DOHH2 (cell line): ENCODE results near the gene SNTA1.
A peak's percentile ranks its signal among the peaks of the same experiment; 100 is the strongest.
"Not testable (repeated sequence)": the region's sequence is repeated elsewhere in the genome, so short reads cannot be mapped to it uniquely, and the experiment has no call there.

Experiments used
- H3F3A ChIP-seq: fragments of 200-600 bp; sonication (generic), shearing (Covaris generic); 2 replicates; pipeline ENCODE4 v1.6.0; 2016; ENCODE audit warnings: antibody characterized with exemption, mild to moderate bottlenecking; ENCODE audit not compliant: control insufficient read depth, insufficient read depth
- H3K27ac ChIP-seq: fragments of 200-600 bp; sonication (generic); 2 replicates; pipeline ENCODE4 v1.5.1; 2014; ENCODE audit warnings: low read depth, mild to moderate bottlenecking, low read length, moderate library complexity
- H3K27me3 ChIP-seq: fragments of 200-600 bp; sonication (generic); 2 replicates; pipeline ENCODE4 v1.6.1; 2014; ENCODE audit warnings: mild to moderate bottlenecking, low read length, mixed read lengths; ENCODE audit not compliant: control insufficient read depth
- H3K36me3 ChIP-seq: fragments of 200-600 bp; sonication (generic); 2 replicates; pipeline ENCODE4 v1.6.1; 2014; ENCODE audit warnings: mild to moderate bottlenecking, low read length, moderate library complexity, mixed read lengths; ENCODE audit not compliant: control insufficient read depth
- H3K4me1 ChIP-seq: fragments of 200-600 bp; sonication (generic); 2 replicates; pipeline ENCODE4 v1.6.1; 2014; ENCODE audit warnings: mild to moderate bottlenecking, low read length, mixed read lengths; ENCODE audit not compliant: control insufficient read depth
- H3K4me2 ChIP-seq: fragments of 200-600 bp; sonication (generic); 2 replicates; pipeline ENCODE4 v1.6.0; 2014; ENCODE audit warnings: mild to moderate bottlenecking, low read length, moderate library complexity
- H3K4me3 ChIP-seq: fragments of 200-600 bp; sonication (generic); 2 replicates; pipeline ENCODE4 v1.5.1; 2014; ENCODE audit warnings: mild to moderate bottlenecking, low read length, mixed read lengths
- H3K79me2 ChIP-seq: fragments of 200-600 bp; sonication (generic); 2 replicates; pipeline ENCODE4 v1.6.1; 2014; ENCODE audit warnings: mild to moderate bottlenecking, low read length, mixed read lengths; ENCODE audit not compliant: control insufficient read depth
- H3K9me2 ChIP-seq: fragments of 200-600 bp; sonication (generic); replicated peaks from 2 replicates; pipeline ENCODE4 v1.6.1; 2014; ENCODE audit warnings: mild to moderate bottlenecking, low read length, mixed read lengths; ENCODE audit not compliant: control insufficient read depth
- H3K9me3 ChIP-seq: fragments of 200-600 bp; sonication (generic); 2 replicates; pipeline ENCODE4 v1.6.1; 2014; ENCODE audit warnings: antibody characterized with exemption, low read length, mixed read lengths; ENCODE audit not compliant: control insufficient read depth, insufficient read depth
- H4K20me1 ChIP-seq: fragments of 200-600 bp; sonication (generic); 2 replicates; pipeline ENCODE4 v1.6.0; 2014; ENCODE audit warnings: low read depth, mild to moderate bottlenecking, antibody characterized with exemption, low read length, moderate library complexity; ENCODE audit not compliant: control insufficient read depth, insufficient read depth
- EZH2phosphoT487 ChIP-seq: fragments of 200-600 bp; sonication (generic); IDR thresholded peaks from 2 replicates; pipeline ENCODE4 v1.6.1; 2017; ENCODE audit warnings: borderline replicate concordance, mild to moderate bottlenecking, antibody characterized with exemption, low read length, moderate library complexity, mixed read lengths
- TF ChIP-seq, protein P1 (sequence below): fragments of 200-600 bp; sonication (generic); IDR thresholded peaks from one replicate; pipeline ENCODE4 v1.5.1; 2014; ENCODE audit warnings: antibody characterized with exemption, mild to moderate bottlenecking, low read depth, low read length; ENCODE audit not compliant: poor library complexity, severe bottlenecking

The SNTA1 gene

DNA sequence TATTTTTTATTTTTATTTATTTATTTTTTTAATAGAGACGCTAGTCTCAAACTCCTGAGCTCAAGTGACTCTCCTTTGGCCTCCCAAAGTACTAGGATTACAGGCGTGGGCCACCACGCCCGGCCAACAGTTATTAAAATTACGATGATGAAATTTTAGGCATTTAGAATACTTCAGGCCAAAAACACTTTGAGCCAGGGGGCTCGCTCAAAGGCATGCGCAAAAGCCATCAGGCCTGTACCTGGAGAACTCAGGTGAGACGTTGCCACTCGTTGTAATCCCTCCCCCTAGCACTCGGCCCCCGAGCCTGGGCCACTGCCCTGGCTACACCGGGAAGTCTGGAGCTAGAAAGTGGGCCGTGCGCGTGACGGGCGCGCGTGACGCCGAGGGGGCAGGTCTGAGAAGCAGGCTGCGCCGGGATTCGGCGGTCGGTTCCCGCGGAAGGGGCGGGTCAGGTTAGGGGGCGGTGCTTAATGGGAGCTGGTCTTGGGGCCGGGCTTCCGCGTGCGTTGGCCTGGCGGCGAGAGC, 46.0 kb upstream of the SNTA1 start:
- TF ChIP-seq EZH2phosphoT487: no peak
- TF ChIP-seq, protein P1, sequence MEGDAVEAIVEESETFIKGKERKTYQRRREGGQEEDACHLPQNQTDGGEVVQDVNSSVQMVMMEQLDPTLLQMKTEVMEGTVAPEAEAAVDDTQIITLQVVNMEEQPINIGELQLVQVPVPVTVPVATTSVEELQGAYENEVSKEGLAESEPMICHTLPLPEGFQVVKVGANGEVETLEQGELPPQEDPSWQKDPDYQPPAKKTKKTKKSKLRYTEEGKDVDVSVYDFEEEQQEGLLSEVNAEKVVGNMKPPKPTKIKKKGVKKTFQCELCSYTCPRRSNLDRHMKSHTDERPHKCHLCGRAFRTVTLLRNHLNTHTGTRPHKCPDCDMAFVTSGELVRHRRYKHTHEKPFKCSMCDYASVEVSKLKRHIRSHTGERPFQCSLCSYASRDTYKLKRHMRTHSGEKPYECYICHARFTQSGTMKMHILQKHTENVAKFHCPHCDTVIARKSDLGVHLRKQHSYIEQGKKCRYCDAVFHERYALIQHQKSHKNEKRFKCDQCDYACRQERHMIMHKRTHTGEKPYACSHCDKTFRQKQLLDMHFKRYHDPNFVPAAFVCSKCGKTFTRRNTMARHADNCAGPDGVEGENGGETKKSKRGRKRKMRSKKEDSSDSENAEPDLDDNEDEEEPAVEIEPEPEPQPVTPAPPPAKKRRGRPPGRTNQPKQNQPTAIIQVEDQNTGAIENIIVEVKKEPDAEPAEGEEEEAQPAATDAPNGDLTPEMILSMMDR: no peak
- Histone ChIP-seq H3K9me3 (no peaks in the 10 kb centered on the region), H3F3A (no peaks in the 10 kb centered on the region; the same call in 1 of the 2 replicates), H3K4me3 (peak overlapping the region; percentile 72), H3K36me3 (no peaks in the 10 kb centered on the region), H4K20me1 (0 out of 2 replicates have a peak, but pooled peaks cover 3% of the 10 kb centered on the region), H3K4me1 (peaks cover 14% of the 10 kb centered on the region), H3K27ac (peak overlapping the region; percentile 16; the same call in 1 of the 2 replicates), H3K27me3 (no peaks in the 10 kb centered on the region), H3K79me2 (peaks cover 22% of the 10 kb centered on the region), H3K4me2 (peak overlapping the region; percentile 67), H3K9me2 (no peaks in the 10 kb centered on the region)

DNA sequence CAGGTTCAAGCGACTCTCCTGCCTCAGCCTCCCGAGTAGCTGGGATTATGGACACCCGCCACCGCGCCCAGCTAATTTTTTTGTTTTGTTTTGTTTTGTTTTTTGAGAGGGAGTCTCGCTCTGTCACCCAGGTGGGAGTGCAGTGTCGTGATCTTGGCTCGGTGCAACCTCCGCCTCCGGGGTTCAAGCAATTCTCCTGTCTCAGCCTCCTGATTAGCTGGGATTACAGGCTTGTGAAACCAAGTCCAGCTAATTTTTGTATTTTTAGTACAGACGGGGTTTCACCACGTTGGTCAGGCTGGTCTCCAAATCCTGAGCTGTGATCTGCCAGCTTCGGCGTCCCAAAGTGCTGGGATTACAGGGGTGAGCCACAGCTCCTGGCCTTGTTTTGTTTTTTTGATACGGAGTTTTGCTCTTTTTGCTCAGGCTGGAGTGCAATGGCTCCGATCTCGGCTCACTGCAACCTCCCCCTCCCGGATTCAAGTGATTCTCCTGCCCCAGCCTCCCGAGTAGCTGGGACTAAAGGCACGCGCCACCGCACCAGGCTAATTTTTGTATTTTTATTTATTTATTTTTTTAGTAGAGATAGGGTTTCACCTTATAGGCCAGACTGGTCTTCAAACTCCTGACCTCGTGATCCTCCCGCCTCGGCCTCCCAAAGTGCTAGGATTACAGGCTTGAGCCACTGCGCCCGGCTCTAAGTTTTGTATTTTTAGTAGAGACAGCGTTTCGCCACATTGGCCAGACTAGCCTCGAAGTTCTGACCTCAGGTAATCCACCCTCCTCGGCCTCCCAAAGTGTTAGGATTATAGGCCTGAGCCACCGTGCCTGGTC, 45.3 kb upstream of the SNTA1 start:
- H3F3A ChIP-seq, H3K36me3 ChIP-seq, H3K9me3 ChIP-seq, H3K27ac ChIP-seq, H4K20me1 ChIP-seq, H3K27me3 ChIP-seq, H3K9me2 ChIP-seq: not testable (repeated sequence)
- Histone ChIP-seq H3K79me2 (peaks cover 22% of the 10 kb centered on the region), H3K4me1 (peaks cover 14% of the 10 kb centered on the region), H3K4me2 (peak overlapping the region; percentile 67), H3K4me3 (peak overlapping the region; percentile 72)

DNA sequence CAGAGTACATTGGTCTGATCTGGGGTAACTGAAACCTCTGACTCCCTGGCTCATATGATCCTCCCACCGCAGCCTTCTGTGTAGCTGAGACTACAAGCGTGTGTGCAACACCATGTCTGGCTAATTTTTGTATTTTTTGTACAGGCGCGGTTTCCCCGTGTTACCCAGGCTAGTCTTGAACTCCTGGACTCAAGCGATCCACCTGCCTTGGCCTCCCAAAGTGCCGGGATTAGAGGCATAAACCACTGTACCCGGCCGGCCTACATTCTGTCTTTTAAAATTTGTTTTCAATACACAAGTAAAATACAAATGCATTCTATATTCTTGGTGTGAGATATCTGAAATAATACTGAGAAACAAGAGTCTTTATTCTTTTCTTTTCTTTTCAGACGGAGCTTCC, 44.6 kb upstream of the SNTA1 start:
- Histone ChIP-seq H3K4me3 (no peak overlapping the region), H3K9me2 (no peaks in the 10 kb centered on the region), H3K4me1 (peaks cover 14% of the 10 kb centered on the region), H3K27ac (no peak overlapping the region), H3K36me3 (no peaks in the 10 kb centered on the region), H3F3A (no peaks in the 10 kb centered on the region; the same call in 1 of the 2 replicates), H3K9me3 (no peaks in the 10 kb centered on the region), H4K20me1 (0 out of 2 replicates have a peak, but pooled peaks cover 3% of the 10 kb centered on the region), H3K27me3 (no peaks in the 10 kb centered on the region), H3K4me2 (no peak overlapping the region), H3K79me2 (peaks cover 15% of the 10 kb centered on the region)
- TF ChIP-seq, protein P1: no peak
- no peak for TF ChIP-seq EZH2phosphoT487

DNA sequence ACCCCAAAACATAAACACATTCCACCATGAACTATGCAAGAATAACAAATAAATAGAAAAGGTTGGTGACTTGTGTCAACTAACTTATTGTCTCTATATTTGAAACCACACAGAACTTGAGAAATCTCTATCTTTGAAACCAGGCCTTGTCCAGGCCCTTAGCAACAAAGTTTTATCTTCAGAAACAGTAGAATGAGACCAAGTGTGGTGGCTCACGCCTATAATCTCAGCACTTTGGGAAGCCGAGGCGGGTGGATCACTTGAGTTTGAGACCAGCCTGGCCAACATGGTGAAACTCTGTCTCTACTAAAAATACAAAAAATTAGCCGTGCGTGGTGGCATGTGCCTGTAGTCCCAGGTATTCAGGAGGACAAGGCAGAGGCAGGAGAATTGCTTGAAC, 39.6 kb upstream of the SNTA1 start:
- H3K27ac ChIP-seq, H3K4me3 ChIP-seq, H3K79me2 ChIP-seq, H3K9me2 ChIP-seq, H3K9me3 ChIP-seq, H3K27me3 ChIP-seq, H3K4me2 ChIP-seq, H3F3A ChIP-seq, H4K20me1 ChIP-seq, H3K4me1 ChIP-seq, H3K36me3 ChIP-seq: not testable (repeated sequence)
